A673 (cell line): Measurements from ENCODE around the gene ADNP2. TPM values are rescaled to one million over a fixed set of nuclear protein-coding genes. Genes with fewer than 3 reads are reported as not detected.
A peak's percentile ranks its signal among the peaks of the same experiment; 100 is the strongest.

Source experiments
- BruUV-seq: library from RNA; stranded (reverse); fragments of 400-500 nt; replicated peaks from 2 replicates; lab custom pipeline; 2021; lab: Mats Ljungman, UMichigan
- CTCF ChIA-PET: fragments of 300-600 bp; sonication (Branson Sonifier 250); formaldehyde crosslinking; loops from one replicate; lab custom pipeline; 2022; ENCODE audit warnings: antibody characterized with exemption; lab: Charles Lee
- POLR2A ChIA-PET: fragments of 300-600 bp; sonication (Branson Sonifier 250); formaldehyde crosslinking; loops from one replicate; lab custom pipeline; 2022; ENCODE audit warnings: antibody characterized with exemption; ENCODE audit not compliant: low non-redundant PET; lab: Charles Lee
- DNase-seq: peaks from one replicate; pipeline ENCODE4 v3.0.0-alpha.2; 2015; ENCODE audit warnings: low spot score
- H3K27ac ChIP-seq: fragments of 200-600 bp; sonication (generic); 2 replicates; pipeline ENCODE4 v1.5.1; 2016; ENCODE audit warnings: mixed run types, low read depth, mild to moderate bottlenecking, mixed read lengths, antibody characterized with exemption, low read length; ENCODE audit not compliant: poor library complexity, severe bottlenecking
- H3K27me3 ChIP-seq: fragments of 200-600 bp; sonication (generic); replicated peaks from 2 replicates; pipeline ENCODE4 v1.6.1; 2017; ENCODE audit warnings: mixed run types, low read depth, mild to moderate bottlenecking, mixed read lengths, antibody characterized with exemption, low read length; ENCODE audit not compliant: insufficient read depth, poor library complexity
- H3K36me3 ChIP-seq: fragments of 200-600 bp; sonication (generic); 2 replicates; pipeline ENCODE4 v1.6.1; 2016; ENCODE audit warnings: mixed run types, mild to moderate bottlenecking, mixed read lengths, antibody characterized with exemption, low read length; ENCODE audit not compliant: insufficient read depth, poor library complexity, severe bottlenecking
- H3K4me1 ChIP-seq: fragments of 200-600 bp; sonication (generic); 2 replicates; pipeline ENCODE4 v1.6.1; 2017; ENCODE audit warnings: mixed run types, mild to moderate bottlenecking, mixed read lengths, antibody characterized with exemption, low read length; ENCODE audit not compliant: insufficient read depth, poor library complexity, severe bottlenecking
- H3K4me3 ChIP-seq: fragments of 200-600 bp; sonication (generic); 2 replicates; pipeline ENCODE4 v1.5.1; 2016; ENCODE audit warnings: low read depth, mixed run types, mild to moderate bottlenecking, mixed read lengths, low read length; ENCODE audit not compliant: poor library complexity, severe bottlenecking
- H3K9me3 ChIP-seq: fragments of 200-600 bp; sonication (generic); 2 replicates; pipeline ENCODE4 v1.6.1; 2016; ENCODE audit warnings: mixed run types, low read depth, mild to moderate bottlenecking, mixed read lengths, antibody characterized with exemption, low read length; ENCODE audit not compliant: poor library complexity, severe bottlenecking
- CTCF ChIP-seq: fragments of 300-800, 200-600 bp; sonication (generic); conservative IDR thresholded peaks from 2 replicates; pipeline ENCODE4 v1.5.1; 2017; ENCODE audit warnings: low read depth, mild to moderate bottlenecking, antibody characterized with exemption, low read length, moderate library complexity, mixed read lengths
- EZH2 ChIP-seq: fragments of 200-600 bp; sonication (generic); IDR thresholded peaks from 2 replicates; pipeline ENCODE4 v1.6.1; 2017; ENCODE audit warnings: borderline replicate concordance, low read depth, mild to moderate bottlenecking, mixed read lengths, antibody characterized with exemption, low read length; ENCODE audit not compliant: poor library complexity, severe bottlenecking
- intact Hi-C: fragments of 100-400 bp; cut with micrococcal nuclease; formaldehyde crosslinking; loops from one replicate; pipeline ENCODE4 v1.10.0; 2022; ENCODE audit not compliant: unreplicated experiment
- total RNA-seq: library from RNA; stranded (reverse); gene quantifications from 2 replicates; pipeline ENCODE4 v1.2.3, GENCODE V29; 2021

Gene ADNP2
- total RNA-seq, 1 experiment from 2014 or later: 27.5 TPM

GRCh38 chr18:80149667-80150066 is 40.6 kb downstream of the ADNP2 start:
- POLR2A ChIA-PET: no interaction called here
- Histone ChIP-seq H3K4me1 (no peaks in the 10 kb centered on the region), H3K27ac (no peak overlapping the region), H3K9me3 (no peaks in the 10 kb centered on the region), H3K36me3 (no peaks in the 10 kb centered on the region), H3K27me3 (no peaks in the 10 kb centered on the region), H3K4me3 (no peak overlapping the region)
- CTCF ChIA-PET: no interaction called here
- no peak for DNase-seq
- no TSS peak for BruUV-seq
- intact Hi-C loops: loop anchor here (10.0 kb wide), 1 partner anchor 355 kb away; the partner anchor contains the start of gene KCNG2
- TF ChIP-seq EZH2 (no peak), CTCF (no peak)

- Histone ChIP-seq H3K36me3 (no peaks in the 10 kb centered on the region), H3K9me3 (no peaks in the 10 kb centered on the region), H3K27ac (no peak overlapping the region), H3K4me1 (peaks cover 6% of the 10 kb centered on the region), H3K4me3 (no peak overlapping the region), H3K27me3 (no peaks in the 10 kb centered on the region)
- no TSS peak for BruUV-seq
- CTCF ChIA-PET: no interaction called here
- DNase-seq: peak; percentile 41
- TF ChIP-seq EZH2 (no peak), CTCF (peak; percentile 60)
- intact Hi-C loops: loop anchor here (10.0 kb wide), 1 partner anchor 359 kb away; the partner anchor contains the start of gene KCNG2
- POLR2A ChIA-PET: no interaction called here
Observed at GRCh38 chr18:80154293-80154692, 45.2 kb downstream of the ADNP2 start.

GRCh38 chr18:80157708-80158343 is 48.8 kb downstream of the ADNP2 start:
- intact Hi-C loops: loop anchor here (10.0 kb wide), 1 partner anchor 363 kb away; the partner anchor contains the start of gene KCNG2
- Histone ChIP-seq H3K4me3 (no peak overlapping the region), H3K4me1 (peaks cover 6% of the 10 kb centered on the region), H3K27ac (no peak overlapping the region), H3K27me3 (no peaks in the 10 kb centered on the region), H3K9me3 (no peaks in the 10 kb centered on the region), H3K36me3 (no peaks in the 10 kb centered on the region)
- ChIA-PET CTCF (interaction anchor here (0.8 to 1.2 kb wide), 3 partner anchors 10 to 92 kb away, joined by 3 to 4 read pairs (median 3); no protein-coding TSS in a partner anchor), POLR2A (no interaction called here)
- DNase-seq: peak; percentile 75
- BruUV-seq: no TSS peak
- TF ChIP-seq CTCF (peak; percentile 95), EZH2 (no peak)
